Naive B cell (primary cell): ENCODE data around the gene SPPL3. TPM values are rescaled to one million over a fixed set of nuclear protein-coding genes. Genes with fewer than 3 reads are reported as not detected.
"Not testable (repeated sequence)": the region's sequence is repeated elsewhere in the genome, so short reads cannot be mapped to it uniquely, and the experiment has no call there.

Experiments used
- ATAC-seq, 2 donors: fragments of 150-1000 bp; cut with Tn5 transposase; 2 replicates each; pipeline ENCODE4 v1.10.0; 2021; ENCODE audit warnings: low read depth in 2 of 2, mild to moderate bottlenecking in 2 of 2, moderate library complexity in 2 of 2
- DNase-seq: peaks from one replicate; pipeline ENCODE4 v3.0.0; 2022
- H3K27ac Mint-ChIP-seq, 6 donors: one replicate each; pipeline ENCODE4 v1.8.0; 2020 to 2022; ENCODE audit warnings: mild to moderate bottlenecking in 6 of 6, mixed read lengths in 6 of 6, moderate library complexity in 5 of 6, inconsistent platforms in 2 of 6
- H3K27me3 Mint-ChIP-seq, 3 donors: one replicate each; pipeline ENCODE4 v1.8.0; 2021 to 2022; ENCODE audit warnings: mixed read lengths in 3 of 3, mild to moderate bottlenecking in 1 of 3
- H3K36me3 Mint-ChIP-seq, 2 donors: one replicate each; pipeline ENCODE4 v1.8.0; 2020 to 2022; ENCODE audit warnings: mixed read lengths in 2 of 2, inconsistent platforms in 1 of 2, mild to moderate bottlenecking in 1 of 2
- H3K4me1 Mint-ChIP-seq, 3 donors: one replicate each; pipeline ENCODE4 v1.8.0; 2020 to 2022; ENCODE audit warnings: mixed read lengths in 3 of 3, inconsistent platforms in 1 of 3, mild to moderate bottlenecking in 1 of 3, moderate library complexity in 1 of 3
- H3K4me3 Mint-ChIP-seq, 8 donors: one replicate each; pipeline ENCODE4 v1.8.0; 2020 to 2022; ENCODE audit warnings: mild to moderate bottlenecking in 8 of 8, mixed read lengths in 8 of 8, moderate library complexity in 8 of 8, inconsistent platforms in 2 of 8
- H3K9me3 Mint-ChIP-seq, 7 donors: one replicate each; pipeline ENCODE4 v1.8.0; 2020 to 2022; ENCODE audit warnings: mixed read lengths in 7 of 7, mild to moderate bottlenecking in 5 of 7, inconsistent platforms in 2 of 7, moderate library complexity in 1 of 7
- polyA plus RNA-seq, 6 donors: library from polyadenylated mRNA; unstranded; fragments of 300-500 nt; fragmentation: Illumina TruSeq; gene quantifications; one replicate each; pipeline ENCODE4 v1.2.3, GENCODE V29; 2021; ENCODE audit warnings: low read depth in 6 of 6

SPPL3 gene
- polyA plus RNA-seq, result 10 to 100 TPM; 17.5 to 47.5 (median 30.1) TPM

GRCh38 chr12:120904197-120904773, at the start of gene SPPL3:
Gene SPPL3 (minus strand): TSS chr12:120904358. CDS start chr12:120903867, 491 bp downstream.
- H3K36me3 Mint-ChIP-seq, result no peaks in the 10 kb centered on the region
- H3K9me3 Mint-ChIP-seq, result no peaks in the 10 kb centered on the region
- no peaks in the 10 kb centered on the region for H3K27me3 Mint-ChIP-seq
- H3K4me3 Mint-ChIP-seq, result peak within 1 kb of the TSS; percentile 87 to 100 (median 100)
- ATAC-seq (peak; percentile 77 to 81), DNase-seq (peak; percentile 87)
- H3K4me1 Mint-ChIP-seq, result peaks cover 26 to 42% (median 32%) of the 10 kb centered on the region in 3 donors
- H3K27ac Mint-ChIP-seq, result peak within 1 kb of the TSS; percentile 49 to 99 (median 96)

- Mint-ChIP-seq H3K4me1 (no peaks in the 10 kb centered on the region), H3K27ac (peak overlapping the region in 1 of 6 donors; percentile 15), H3K36me3 (no peaks in the 10 kb centered on the region), H3K27me3 (no peaks in the 10 kb centered on the region), H3K4me3 (no peak overlapping the region), H3K9me3 (peaks cover 0 to 7% (median 0%) of the 10 kb centered on the region in 7 donors)
- ATAC-seq, result no peak
- no peak for DNase-seq
These were observed 46.6 kb upstream of the SPPL3 start for GRCh38 chr12:120950807-120951206.

GRCh38 chr12:120950260-120950799, 46.2 kb upstream of the SPPL3 start:
- not testable (repeated sequence) for ATAC-seq, H3K9me3 Mint-ChIP-seq, H3K4me1 Mint-ChIP-seq, H3K36me3 Mint-ChIP-seq, DNase-seq, H3K27me3 Mint-ChIP-seq, H3K4me3 Mint-ChIP-seq, H3K27ac Mint-ChIP-seq

- H3K27me3 Mint-ChIP-seq, H3K4me1 Mint-ChIP-seq, ATAC-seq, H3K4me3 Mint-ChIP-seq, H3K36me3 Mint-ChIP-seq, DNase-seq, H3K9me3 Mint-ChIP-seq, H3K27ac Mint-ChIP-seq: not testable (repeated sequence)
These were observed 41.4 kb upstream of the SPPL3 start for GRCh38 chr12:120945516-120945915.

- Mint-ChIP-seq H3K4me3 (no peak overlapping the region), H3K36me3 (no peaks in the 10 kb centered on the region), H3K27me3 (no peaks in the 10 kb centered on the region), H3K4me1 (peaks cover 0 to 3% (median 3%) of the 10 kb centered on the region in 3 donors), H3K27ac (no peak overlapping the region), H3K9me3 (no peaks in the 10 kb centered on the region)
- peak; percentile 32 to 54 for ATAC-seq
- peak; percentile 19 for DNase-seq
These were observed 40.6 kb upstream of the SPPL3 start for GRCh38 chr12:120944645-120945217.

GRCh38 chr12:120943482-120943881, 39.3 kb upstream of the SPPL3 start:
- no peak for ATAC-seq
- peaks cover 0 to 4% (median 0%) of the 10 kb centered on the region in 3 donors for H3K27me3 Mint-ChIP-seq
- H3K4me1 Mint-ChIP-seq, result peaks cover 0 to 3% (median 3%) of the 10 kb centered on the region in 3 donors
- no peak overlapping the region for H3K4me3 Mint-ChIP-seq
- no peak for DNase-seq
- no peaks in the 10 kb centered on the region for H3K9me3 Mint-ChIP-seq
- H3K36me3 Mint-ChIP-seq, result no peaks in the 10 kb centered on the region
- no peak overlapping the region for H3K27ac Mint-ChIP-seq

GRCh38 chr12:120941846-120942405, 37.8 kb upstream of the SPPL3 start:
- no peak overlapping the region for H3K27ac Mint-ChIP-seq
- H3K9me3 Mint-ChIP-seq, result no peaks in the 10 kb centered on the region
- ATAC-seq, result no peak
- H3K36me3 Mint-ChIP-seq, result no peaks in the 10 kb centered on the region
- peaks cover 0 to 19% (median 9%) of the 10 kb centered on the region in 3 donors for H3K27me3 Mint-ChIP-seq
- no peak overlapping the region for H3K4me3 Mint-ChIP-seq
- peaks cover 0 to 3% (median 3%) of the 10 kb centered on the region in 3 donors for H3K4me1 Mint-ChIP-seq
- DNase-seq, result no peak

GRCh38 chr12:120941412-120941811, 37.3 kb upstream of the SPPL3 start:
- Mint-ChIP-seq H3K27me3 (peaks cover 0 to 20% (median 9%) of the 10 kb centered on the region in 3 donors), H3K36me3 (no peaks in the 10 kb centered on the region), H3K9me3 (no peaks in the 10 kb centered on the region), H3K27ac (no peak overlapping the region), H3K4me1 (peaks cover 0 to 3% (median 3%) of the 10 kb centered on the region in 3 donors), H3K4me3 (no peak overlapping the region)
- ATAC-seq (no peak), DNase-seq (no peak)

GRCh38 chr12:120940799-120941198, 36.6 kb upstream of the SPPL3 start:
- no peak for ATAC-seq
- H3K9me3 Mint-ChIP-seq, result no peaks in the 10 kb centered on the region
- no peak overlapping the region for H3K27ac Mint-ChIP-seq
- peaks cover 0 to 20% (median 9%) of the 10 kb centered on the region in 3 donors for H3K27me3 Mint-ChIP-seq
- peaks cover 5 to 8% (median 6%) of the 10 kb centered on the region in 3 donors for H3K4me1 Mint-ChIP-seq
- no peak overlapping the region for H3K4me3 Mint-ChIP-seq
- no peaks in the 10 kb centered on the region for H3K36me3 Mint-ChIP-seq
- no peak for DNase-seq

GRCh38 chr12:120940006-120940405, 35.8 kb upstream of the SPPL3 start:
- no peak for ATAC-seq
- no peak overlapping the region for H3K27ac Mint-ChIP-seq
- H3K27me3 Mint-ChIP-seq, result peaks cover 0 to 20% (median 9%) of the 10 kb centered on the region in 3 donors
- H3K36me3 Mint-ChIP-seq, result no peaks in the 10 kb centered on the region
- H3K9me3 Mint-ChIP-seq, result no peaks in the 10 kb centered on the region
- H3K4me3 Mint-ChIP-seq, result no peak overlapping the region
- DNase-seq, result no peak
- H3K4me1 Mint-ChIP-seq, result peaks cover 5 to 8% (median 6%) of the 10 kb centered on the region in 3 donors

- H3K4me1 Mint-ChIP-seq, result peaks cover 3 to 5% (median 5%) of the 10 kb centered on the region in 3 donors
- H3K36me3 Mint-ChIP-seq, result no peaks in the 10 kb centered on the region
- H3K27ac Mint-ChIP-seq, result peak overlapping the region in 2 of 6 donors; percentile 48 to 49
- H3K27me3 Mint-ChIP-seq, result peaks cover 2 to 22% (median 9%) of the 10 kb centered on the region in 3 donors
- H3K4me3 Mint-ChIP-seq, result no peak overlapping the region
- H3K9me3 Mint-ChIP-seq, result no peaks in the 10 kb centered on the region
- no peak for DNase-seq
- ATAC-seq, result no peak
These were observed 35.4 kb upstream of the SPPL3 start for GRCh38 chr12:120939523-120939922.

- Mint-ChIP-seq H3K4me1 (peaks cover 3 to 5% (median 4%) of the 10 kb centered on the region in 3 donors), H3K27me3 (peaks cover 4 to 26% (median 13%) of the 10 kb centered on the region in 3 donors)
These were observed 34.3 kb upstream of the SPPL3 start for GRCh38 chr12:120938496-120938895.

GRCh38 chr12:120936197-120936596, 32.0 kb upstream of the SPPL3 start:
- H3K27me3 Mint-ChIP-seq, result peaks cover 4 to 26% (median 26%) of the 10 kb centered on the region in 3 donors
- DNase-seq, result no peak
- no peaks in the 10 kb centered on the region for H3K9me3 Mint-ChIP-seq
- H3K4me3 Mint-ChIP-seq, result no peak overlapping the region
- ATAC-seq, result no peak
- H3K4me1 Mint-ChIP-seq, result peaks cover 3 to 5% (median 4%) of the 10 kb centered on the region in 3 donors
- H3K27ac Mint-ChIP-seq, result peak overlapping the region in 1 of 6 donors; percentile 76
- H3K36me3 Mint-ChIP-seq, result no peaks in the 10 kb centered on the region

More at GRCh38 chr12:120938496-120938895, 34.3 kb upstream of the SPPL3 start:
- no peaks in the 10 kb centered on the region for H3K9me3 Mint-ChIP-seq
- no peak overlapping the region for H3K4me3 Mint-ChIP-seq
- DNase-seq (no peak), ATAC-seq (no peak)
- no peaks in the 10 kb centered on the region for H3K36me3 Mint-ChIP-seq
- H3K27ac Mint-ChIP-seq, result no peak overlapping the region
